Psoas muscle (tissue), 8 donors: Measurements from ENCODE around the gene KCTD21. TPM values are rescaled to one million over a fixed set of nuclear protein-coding genes. Genes with fewer than 3 reads are reported as not detected.

Source experiments
- ATAC-seq, 4 donors: fragments of 200-7000 bp; cut with Tn5 transposase; one replicate each; pipeline ENCODE4 v1.9.1; 2020; ENCODE audit warnings: moderate library complexity in 3 of 4, mild to moderate bottlenecking in 2 of 4
- DNase-seq, 2 donors: peaks; one replicate each; pipeline ENCODE4 v3.0.0-alpha.2; 2020
- H3K27ac ChIP-seq: fragments of 200-600 bp; one replicate; pipeline ENCODE4 v1.8.0; 2022
- H3K27me3 ChIP-seq, 3 donors: fragments of 200-600 bp in 1 of 3; one replicate each; pipeline versions ENCODE4 v1.6.1 to v1.8.0; 2013 to 2022; ENCODE audit warnings: low read length in 2 of 3, mild to moderate bottlenecking in 2 of 3, moderate library complexity in 1 of 3; ENCODE audit not compliant: insufficient read depth in 3 of 3
- H3K36me3 ChIP-seq, 2 donors: fragments of 200-600 bp in 1 of 2; one replicate each; pipeline versions ENCODE4 v1.6.1 to v1.8.0; 2013 to 2022; ENCODE audit warnings: low read depth in 1 of 2, mild to moderate bottlenecking in 1 of 2, moderate library complexity in 1 of 2; ENCODE audit not compliant: insufficient read depth in 1 of 2
- H3K4me1 ChIP-seq: fragments of 200-600 bp; one replicate; pipeline ENCODE4 v1.8.0; 2022
- H3K4me3 ChIP-seq: fragments of 200-600 bp; one replicate; pipeline ENCODE4 v1.8.0; 2022; ENCODE audit warnings: mild to moderate bottlenecking
- H3K9me3 ChIP-seq: fragments of 200-600 bp; one replicate; pipeline ENCODE4 v1.8.0; 2022
- WGBS, 3 donors: extraction: QIAGEN DNeasy Blood & Tissue Kit; methylation state at CpG; one replicate each; pipeline versions ENCODE4 v1.1.6 to v1.1.7; 2013; 5-methylcytosine and 5-hydroxymethylcytosine counted together
- intact Hi-C, 2 donors: fragments of 100-400 bp; cut with DNase I; formaldehyde crosslinking; loops; one replicate each; pipeline versions ENCODE4 v1.11.0 to v1.14.2; 2022
- polyA plus RNA-seq, 3 donors: library from polyadenylated mRNA; stranded (reverse); fragments of 200-250 nt; gene quantifications; one replicate each; pipeline ENCODE4 v1.2.3, GENCODE V29; 2013
- total RNA-seq, 4 donors: library from RNA; stranded (reverse); fragmentation: NEBNext Ultra II Directional in 2 of 4; extraction: Animal tissue kit (Norgen Biotek cat#: 25700) in 2 of 4; gene quantifications; one replicate each; pipeline versions ENCODE4 v1.2.1 to v1.2.4, GENCODE V29; 2021 to 2023
- TF ChIP-seq, protein P1 (sequence below): fragments of 200-600 bp; IDR thresholded peaks from one replicate; pipeline ENCODE4 v1.8.0; 2022; ENCODE audit warnings: antibody characterized with exemption
- donor health status: healthy with polysubstance abuse.
- donor health status: DM: no; HTN: no; CAD: no; lungs with moderate emphysema.
- donor health status: Bipolar disorder and iron deficiency.
- donor health status: healthy.
- donor health status: DM: yes; HTN: yes; CAD: no.
- donor health status: DM: no; HTN: no; CAD: no.
- donor health status: DM: no; HTN: no; CAD: no.
- donor health status: DM: yes; HTN: yes; CAD: no.

The KCTD21 gene
- total and polyA plus RNA-seq, 7 donors, result 4.7 to 10.3 (median 5.6) TPM

DNA sequence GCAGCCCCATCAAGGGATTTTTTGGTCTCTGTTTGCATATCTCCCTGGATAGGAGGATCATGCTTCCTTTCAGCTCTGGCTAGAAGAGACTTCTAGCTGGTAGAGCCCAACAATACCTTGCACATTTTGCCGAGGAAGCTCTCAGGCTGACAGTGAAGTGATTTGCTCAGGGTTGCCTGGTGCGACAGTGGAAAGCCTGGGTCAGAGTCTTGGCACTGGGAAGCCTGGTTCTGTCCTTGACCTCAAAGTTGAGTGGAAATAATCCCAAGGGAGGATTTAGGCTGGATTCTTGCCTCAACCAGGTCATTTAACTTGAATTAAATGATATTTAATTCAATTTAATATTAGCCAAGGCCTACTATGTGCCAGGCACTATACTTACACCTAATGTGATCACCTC, 24.6 kb downstream of the KCTD21 start:
- no peak for DNase-seq
- intact Hi-C loops, result no loop called here
- H3K36me3 ChIP-seq, result no peaks in the 10 kb centered on the region
- H3K4me1 ChIP-seq, result no peaks in the 10 kb centered on the region
- WGBS, 3 donors, result 21 to 31% (median 30%) methylated on average over 2 of the region's 2 CpGs
- no peak overlapping the region for H3K4me3 ChIP-seq
- no peak for ATAC-seq
- H3K27me3 ChIP-seq, result no peaks in the 10 kb centered on the region
- no peaks in the 10 kb centered on the region for H3K9me3 ChIP-seq
- H3K27ac ChIP-seq, result no peak overlapping the region
- TF ChIP-seq, protein P1, sequence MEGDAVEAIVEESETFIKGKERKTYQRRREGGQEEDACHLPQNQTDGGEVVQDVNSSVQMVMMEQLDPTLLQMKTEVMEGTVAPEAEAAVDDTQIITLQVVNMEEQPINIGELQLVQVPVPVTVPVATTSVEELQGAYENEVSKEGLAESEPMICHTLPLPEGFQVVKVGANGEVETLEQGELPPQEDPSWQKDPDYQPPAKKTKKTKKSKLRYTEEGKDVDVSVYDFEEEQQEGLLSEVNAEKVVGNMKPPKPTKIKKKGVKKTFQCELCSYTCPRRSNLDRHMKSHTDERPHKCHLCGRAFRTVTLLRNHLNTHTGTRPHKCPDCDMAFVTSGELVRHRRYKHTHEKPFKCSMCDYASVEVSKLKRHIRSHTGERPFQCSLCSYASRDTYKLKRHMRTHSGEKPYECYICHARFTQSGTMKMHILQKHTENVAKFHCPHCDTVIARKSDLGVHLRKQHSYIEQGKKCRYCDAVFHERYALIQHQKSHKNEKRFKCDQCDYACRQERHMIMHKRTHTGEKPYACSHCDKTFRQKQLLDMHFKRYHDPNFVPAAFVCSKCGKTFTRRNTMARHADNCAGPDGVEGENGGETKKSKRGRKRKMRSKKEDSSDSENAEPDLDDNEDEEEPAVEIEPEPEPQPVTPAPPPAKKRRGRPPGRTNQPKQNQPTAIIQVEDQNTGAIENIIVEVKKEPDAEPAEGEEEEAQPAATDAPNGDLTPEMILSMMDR, result no peak

DNA sequence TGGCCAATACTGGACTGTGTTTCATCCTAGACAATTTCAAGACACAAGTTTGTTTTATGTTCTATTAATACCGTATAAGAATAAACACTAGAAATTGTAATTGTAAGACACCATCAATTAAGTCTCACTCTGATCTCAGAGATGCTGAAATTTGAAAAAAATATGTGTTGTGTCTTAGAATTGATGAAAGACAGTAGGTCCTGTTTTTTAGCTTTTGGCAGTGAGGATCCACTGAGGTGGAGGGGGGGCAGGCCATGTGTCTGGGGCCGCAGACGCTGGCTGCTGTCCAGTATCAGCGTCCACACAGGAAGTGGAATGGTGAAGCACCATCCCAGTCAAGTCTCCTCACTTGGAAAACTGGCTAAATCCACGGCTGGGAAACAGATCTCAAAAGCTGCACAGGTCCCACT, 26.5 kb downstream of the KCTD21 start:
- Histone ChIP-seq H3K4me1 (no peaks in the 10 kb centered on the region), H3K36me3 (no peaks in the 10 kb centered on the region), H3K27me3 (no peaks in the 10 kb centered on the region), H3K9me3 (no peaks in the 10 kb centered on the region), H3K4me3 (no peak overlapping the region), H3K27ac (no peak overlapping the region)
- 26 to 32% (median 28%) methylated on average over 5 of the region's 5 CpGs for WGBS, 3 donors
- DNase-seq, result peak in 1 of 2 donors; percentile 40
- TF ChIP-seq, protein P1, result no peak
- intact Hi-C loops, result no loop called here
- no peak for ATAC-seq

DNA sequence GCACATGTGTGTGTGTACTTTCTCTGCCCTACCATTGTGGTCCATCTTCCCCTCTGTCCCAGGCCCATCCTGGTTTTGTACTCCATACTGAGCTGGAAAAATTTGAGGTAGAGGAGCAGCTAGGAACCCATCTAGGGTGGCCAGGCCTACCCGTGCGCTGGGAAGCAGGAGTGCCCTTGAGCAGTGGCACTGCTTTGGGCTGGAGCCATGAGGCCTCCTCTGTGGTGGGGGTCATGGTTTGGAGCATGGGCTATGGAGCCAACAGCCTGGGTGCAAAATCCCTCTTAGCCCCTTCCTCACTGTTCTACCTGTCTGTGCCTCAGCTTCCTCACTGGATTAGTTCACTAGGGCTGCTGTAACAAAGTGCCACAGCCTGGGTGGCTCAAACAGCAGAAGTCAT, 27.1 kb downstream of the KCTD21 start:
- intact Hi-C loops, result no loop called here
- ATAC-seq (no peak), DNase-seq (no peak)
- Histone ChIP-seq H3K9me3 (no peaks in the 10 kb centered on the region), H3K36me3 (no peaks in the 10 kb centered on the region), H3K27ac (no peak overlapping the region), H3K4me3 (no peak overlapping the region), H3K27me3 (no peaks in the 10 kb centered on the region), H3K4me1 (no peaks in the 10 kb centered on the region)
- 66 to 95% (median 86%) methylated on average over 2 of the region's 2 CpGs for WGBS, 3 donors
- TF ChIP-seq, protein P1, result no peak

DNA sequence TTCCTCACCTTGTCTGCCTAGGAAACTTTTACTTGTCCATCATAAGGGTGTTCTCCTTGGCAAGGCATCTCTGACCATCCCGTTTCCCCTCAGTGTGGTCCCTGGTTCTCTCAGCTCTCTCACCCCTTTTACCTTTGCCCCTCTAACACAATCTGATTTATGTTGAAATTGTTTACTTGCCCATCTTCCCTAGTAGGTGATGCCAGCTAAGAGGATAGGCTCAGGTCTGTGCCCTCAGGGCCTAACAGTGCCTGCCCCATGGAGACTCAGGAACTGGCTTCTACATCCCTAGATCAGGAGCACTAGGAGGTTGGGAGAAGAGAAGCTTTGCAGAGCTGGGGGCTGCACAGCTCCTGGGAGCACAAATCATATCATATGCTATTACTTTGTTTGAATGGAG, 27.9 kb downstream of the KCTD21 start:
- Histone ChIP-seq H3K9me3 (no peaks in the 10 kb centered on the region), H3K4me3 (no peak overlapping the region), H3K36me3 (no peaks in the 10 kb centered on the region), H3K27ac (no peak overlapping the region), H3K4me1 (no peaks in the 10 kb centered on the region), H3K27me3 (no peaks in the 10 kb centered on the region)
- 89 to 100% (median 91%) methylated on average over 1 of the region's 1 CpG for WGBS, 3 donors
- ATAC-seq (no peak), DNase-seq (no peak)
- TF ChIP-seq, protein P1, result no peak
- intact Hi-C loops, result no loop called here

DNA sequence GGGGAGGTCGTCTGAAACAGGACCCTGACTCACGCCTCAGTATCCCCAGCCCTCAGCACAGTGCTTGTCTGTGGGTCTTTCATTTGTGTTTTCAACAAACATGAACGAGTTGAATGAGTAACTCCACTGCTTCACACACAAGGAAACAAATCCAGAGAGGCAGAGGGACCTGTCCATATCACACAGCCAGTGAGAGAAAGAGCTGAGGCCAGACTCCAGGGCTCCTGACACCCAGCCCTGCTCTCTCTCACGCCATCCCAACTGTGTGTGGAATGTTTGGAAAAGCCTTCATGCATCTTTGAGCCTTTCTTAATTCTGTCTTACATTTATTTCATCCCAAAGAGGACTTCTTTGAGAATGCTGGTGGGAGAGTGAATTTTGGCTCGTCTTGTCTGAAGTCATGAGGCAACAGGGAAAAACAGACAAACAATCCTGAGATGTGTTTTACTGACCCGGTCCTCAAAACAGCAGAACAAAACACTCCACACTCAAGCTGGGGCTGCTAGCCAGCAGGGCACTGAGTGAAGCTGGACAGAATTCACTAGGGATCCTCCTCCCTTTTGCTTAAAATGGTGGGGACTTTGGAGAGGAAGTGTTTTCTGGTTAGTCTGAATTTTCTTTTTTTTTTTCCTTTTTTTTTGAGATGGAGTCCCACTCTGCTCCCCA, 29.3 kb downstream of the KCTD21 start:
- no peaks in the 10 kb centered on the region for H3K27me3 ChIP-seq
- DNase-seq (no peak), ATAC-seq (no peak)
- TF ChIP-seq, protein P1, result no peak
- intact Hi-C loops, result no loop called here
- no peaks in the 10 kb centered on the region for H3K4me1 ChIP-seq
- WGBS, 3 donors, result 52 to 60% (median 55%) methylated on average over 6 of the region's 6 CpGs
- no peaks in the 10 kb centered on the region for H3K36me3 ChIP-seq
- no peaks in the 10 kb centered on the region for H3K9me3 ChIP-seq
- no peak overlapping the region for H3K27ac ChIP-seq
- no peak overlapping the region for H3K4me3 ChIP-seq
